Stomach smooth muscle (tissue), 2 donors: ENCODE measurements around the gene KATNAL1.

Source experiments
- H3K27ac ChIP-seq: one replicate; pipeline ENCODE4 v1.7.0; 2013; ENCODE audit warnings: mild to moderate bottlenecking, low read length, inconsistent platforms
- H3K27me3 ChIP-seq, 2 donors: one replicate each; pipeline ENCODE4 v1.7.0; 2013; ENCODE audit warnings: low read length in 2 of 2; ENCODE audit not compliant: insufficient read depth in 2 of 2, control insufficient read depth in 1 of 2
- H3K36me3 ChIP-seq, 2 donors: one replicate each; pipeline ENCODE4 v1.7.0; 2013; ENCODE audit warnings: low read length in 2 of 2; ENCODE audit not compliant: control insufficient read depth in 2 of 2, insufficient read depth in 2 of 2
- H3K4me1 ChIP-seq: one replicate; pipeline ENCODE4 v1.7.0; 2013; ENCODE audit warnings: low read length; ENCODE audit not compliant: control insufficient read depth, insufficient read depth
- H3K4me3 ChIP-seq, 2 donors: one replicate each; pipeline ENCODE4 v1.7.0; 2013; ENCODE audit warnings: low read length in 2 of 2
- H3K9ac ChIP-seq, 2 donors: one replicate each; pipeline ENCODE4 v1.7.0; 2013; ENCODE audit warnings: low read length in 2 of 2, mild to moderate bottlenecking in 1 of 2
- H3K9me3 ChIP-seq, 2 donors: one replicate each; pipeline ENCODE4 v1.7.0; 2013; ENCODE audit warnings: low read length in 2 of 2; ENCODE audit not compliant: control insufficient read depth in 2 of 2
- donor health status: healthy.
- donor health status: Pancreatic carcinoma.

The KATNAL1 gene

DNA sequence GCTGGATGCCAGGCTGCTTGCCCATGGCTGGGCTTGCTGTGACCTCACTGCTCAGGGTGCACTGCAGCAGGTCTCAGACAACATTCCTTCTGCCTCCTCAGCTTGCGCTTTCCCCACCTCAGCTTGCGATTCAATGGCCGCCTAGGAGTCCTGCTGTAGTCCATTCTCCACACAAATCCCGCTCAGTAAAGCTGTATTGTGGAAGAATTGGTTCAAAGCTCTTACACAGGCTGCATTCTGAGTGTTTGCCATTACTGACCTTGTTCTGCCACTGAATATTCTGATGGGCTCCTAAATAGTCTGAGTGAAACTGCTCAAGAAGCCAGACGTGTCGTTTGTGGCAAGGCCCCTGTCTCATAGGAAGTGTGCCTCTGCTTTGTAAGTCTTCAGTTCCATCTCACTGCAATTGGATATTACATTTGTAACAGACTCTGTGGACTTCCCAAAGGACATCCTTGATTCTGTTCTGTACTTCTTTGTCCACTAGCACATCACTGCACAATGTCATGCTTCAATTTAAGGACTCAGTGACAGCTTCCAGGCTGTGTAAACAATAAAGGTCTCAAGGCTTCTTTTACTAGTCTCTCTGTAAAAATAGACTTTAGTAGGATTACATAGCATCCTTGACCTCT lies 49.8 kb downstream of the KATNAL1 start:
- Histone ChIP-seq H3K9ac (peak overlapping the region in 1 of 2 donors; percentile 23), H3K27me3 (no peaks in the 10 kb centered on the region), H3K36me3 (no peaks in the 10 kb centered on the region), H3K4me3 (peak overlapping the region in 1 of 2 donors; percentile 40), H3K27ac (peak overlapping the region; percentile 26), H3K4me1 (peaks cover 6% of the 10 kb centered on the region), H3K9me3 (no peaks in the 10 kb centered on the region)

GRCh38 chr13:30256713-30257467 lies 50.5 kb downstream of the KATNAL1 start:
- Histone ChIP-seq H3K4me1 (peaks cover 6% of the 10 kb centered on the region), H3K9ac (no peak overlapping the region), H3K27ac (peak overlapping the region; percentile 26), H3K9me3 (no peaks in the 10 kb centered on the region), H3K36me3 (no peaks in the 10 kb centered on the region), H3K27me3 (no peaks in the 10 kb centered on the region), H3K4me3 (peak overlapping the region in 1 of 2 donors; percentile 40)

DNA sequence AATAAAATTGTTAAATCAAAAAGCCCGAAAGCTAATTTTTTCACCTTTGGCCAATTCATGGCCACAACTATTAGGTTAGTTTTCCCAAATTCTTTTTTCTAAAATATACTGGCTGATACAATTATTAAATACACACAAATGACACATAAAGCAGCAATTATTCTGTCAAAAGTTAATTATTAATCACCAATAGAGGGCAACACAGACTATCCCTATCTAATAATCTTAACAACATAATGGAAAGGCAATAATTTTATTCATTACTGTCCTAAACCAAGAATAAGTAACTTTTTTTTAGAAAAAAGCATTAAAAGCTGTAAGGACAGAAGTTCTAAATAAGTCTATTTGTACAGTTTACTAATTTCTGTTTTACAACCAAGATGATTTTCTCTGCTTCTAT lies 51.7 kb downstream of the KATNAL1 start:
- H3K27me3 ChIP-seq, result no peaks in the 10 kb centered on the region
- H3K4me1 ChIP-seq, result peaks cover 6% of the 10 kb centered on the region
- H3K9ac ChIP-seq, result no peak overlapping the region
- H3K4me3 ChIP-seq, result no peak overlapping the region
- H3K36me3 ChIP-seq, result no peaks in the 10 kb centered on the region
- no peaks in the 10 kb centered on the region for H3K9me3 ChIP-seq
- no peak overlapping the region for H3K27ac ChIP-seq

GRCh38 chr13:30253830-30254229 lies 53.5 kb downstream of the KATNAL1 start:
- H3K4me1 ChIP-seq, result peaks cover 6% of the 10 kb centered on the region
- H3K9ac ChIP-seq, result no peak overlapping the region
- no peak overlapping the region for H3K4me3 ChIP-seq
- H3K9me3 ChIP-seq, result peaks cover 0 to 4% of the 10 kb centered on the region in 2 donors
- H3K36me3 ChIP-seq, result no peaks in the 10 kb centered on the region
- no peaks in the 10 kb centered on the region for H3K27me3 ChIP-seq
- no peak overlapping the region for H3K27ac ChIP-seq

- Histone ChIP-seq H3K4me1 (no peaks in the 10 kb centered on the region), H3K9me3 (peaks cover 0 to 4% of the 10 kb centered on the region in 2 donors), H3K36me3 (no peaks in the 10 kb centered on the region), H3K4me3 (no peak overlapping the region), H3K27ac (no peak overlapping the region), H3K27me3 (no peaks in the 10 kb centered on the region), H3K9ac (no peak overlapping the region)
These were observed 59.9 kb downstream of the KATNAL1 start for GRCh38 chr13:30247406-30247805.

DNA sequence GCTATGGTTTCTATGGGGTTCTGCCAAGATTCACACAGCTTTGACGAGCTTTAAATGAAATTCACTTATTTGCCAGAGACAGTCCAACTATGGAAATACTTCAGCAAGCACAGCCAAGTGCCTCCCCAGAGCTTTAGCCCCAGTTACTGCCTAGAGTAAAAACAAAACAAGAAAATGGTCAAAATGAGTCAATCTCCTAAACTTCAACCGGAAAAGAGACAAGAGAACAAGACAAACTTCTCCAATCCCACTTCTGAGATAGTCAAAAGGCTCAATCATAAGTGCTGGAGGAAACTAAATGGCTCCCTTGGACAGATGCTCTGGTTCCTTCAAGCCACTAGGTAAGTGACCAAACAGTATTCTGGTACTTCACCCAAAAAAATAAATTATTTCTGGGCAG lies 65.8 kb downstream of the KATNAL1 start:
- no peak overlapping the region for H3K27ac ChIP-seq
- no peaks in the 10 kb centered on the region for H3K4me1 ChIP-seq
- H3K9me3 ChIP-seq, result no peaks in the 10 kb centered on the region

GRCh38 chr13:30240608-30241007 lies 66.7 kb downstream of the KATNAL1 start:
- Histone ChIP-seq H3K9me3 (no peaks in the 10 kb centered on the region), H3K27ac (no peak overlapping the region), H3K4me3 (no peak overlapping the region), H3K9ac (no peak overlapping the region), H3K27me3 (no peaks in the 10 kb centered on the region), H3K4me1 (no peaks in the 10 kb centered on the region), H3K36me3 (peaks cover 0 to 2% of the 10 kb centered on the region in 2 donors)

More for the DNA sequence above, 65.8 kb downstream of the KATNAL1 start:
- H3K27me3 ChIP-seq, result no peaks in the 10 kb centered on the region
- no peak overlapping the region for H3K4me3 ChIP-seq
- H3K36me3 ChIP-seq, result peaks cover 0 to 2% of the 10 kb centered on the region in 2 donors
- H3K9ac ChIP-seq, result no peak overlapping the region

DNA sequence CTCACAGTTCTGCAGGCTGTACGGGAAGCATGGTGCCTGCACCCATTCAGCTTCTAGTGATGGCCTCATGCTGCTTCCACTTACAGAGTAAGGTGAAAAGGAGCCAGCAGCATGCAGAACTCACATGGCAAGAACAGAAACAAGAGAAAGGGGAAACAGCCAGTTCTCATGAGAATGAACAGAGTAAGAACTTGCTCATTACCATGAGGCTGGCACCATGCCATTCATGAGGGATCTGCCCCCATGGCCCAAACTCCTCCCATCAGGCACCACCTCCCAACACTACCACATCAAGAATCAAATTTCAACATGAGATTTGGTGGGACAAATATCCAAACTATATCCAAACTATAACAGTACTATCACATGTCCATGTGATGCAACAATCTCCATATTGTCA lies 72.1 kb downstream of the KATNAL1 start:
- no peaks in the 10 kb centered on the region for H3K9me3 ChIP-seq

GRCh38 chr13:30234619-30235162 lies 72.7 kb downstream of the KATNAL1 start:
- H3K4me3 ChIP-seq, result no peak overlapping the region
- H3K9me3 ChIP-seq, result no peaks in the 10 kb centered on the region
- no peaks in the 10 kb centered on the region for H3K4me1 ChIP-seq
- H3K27ac ChIP-seq, result no peak overlapping the region
- no peaks in the 10 kb centered on the region for H3K27me3 ChIP-seq
- H3K9ac ChIP-seq, result no peak overlapping the region
- H3K36me3 ChIP-seq, result peaks cover 8 to 10% of the 10 kb centered on the region in 2 donors

More for the DNA sequence above, 72.1 kb downstream of the KATNAL1 start:
- H3K27me3 ChIP-seq, result no peaks in the 10 kb centered on the region
- no peak overlapping the region for H3K4me3 ChIP-seq
- H3K9ac ChIP-seq, result no peak overlapping the region
- no peaks in the 10 kb centered on the region for H3K4me1 ChIP-seq
- H3K36me3 ChIP-seq, result peaks cover 5 to 9% of the 10 kb centered on the region in 2 donors
- H3K27ac ChIP-seq, result no peak overlapping the region

DNA sequence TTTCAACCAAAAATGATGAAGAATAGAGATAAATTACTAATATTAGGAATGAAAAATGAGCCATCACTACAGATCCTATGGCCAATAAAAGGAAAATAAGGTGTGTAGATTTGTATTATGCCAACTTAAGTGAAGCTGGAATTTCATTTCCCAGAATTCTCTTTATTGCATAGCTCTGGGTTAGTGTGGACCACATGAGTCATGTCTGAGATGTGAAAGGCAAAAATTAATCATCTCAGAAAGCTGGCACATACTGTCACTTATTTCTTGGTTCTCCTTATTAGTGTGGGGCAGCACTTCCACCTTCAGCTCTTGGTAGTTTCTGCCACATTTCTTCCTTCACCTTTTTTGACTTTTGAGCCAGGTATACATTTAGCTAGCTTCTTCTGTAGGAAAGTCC lies 82.6 kb downstream of the KATNAL1 start:
- Histone ChIP-seq H3K4me3 (no peak overlapping the region), H3K4me1 (no peaks in the 10 kb centered on the region), H3K36me3 (peaks cover 11 to 19% of the 10 kb centered on the region in 2 donors), H3K9me3 (peaks cover 2 to 13% of the 10 kb centered on the region in 2 donors), H3K9ac (no peak overlapping the region), H3K27ac (no peak overlapping the region), H3K27me3 (no peaks in the 10 kb centered on the region)

DNA sequence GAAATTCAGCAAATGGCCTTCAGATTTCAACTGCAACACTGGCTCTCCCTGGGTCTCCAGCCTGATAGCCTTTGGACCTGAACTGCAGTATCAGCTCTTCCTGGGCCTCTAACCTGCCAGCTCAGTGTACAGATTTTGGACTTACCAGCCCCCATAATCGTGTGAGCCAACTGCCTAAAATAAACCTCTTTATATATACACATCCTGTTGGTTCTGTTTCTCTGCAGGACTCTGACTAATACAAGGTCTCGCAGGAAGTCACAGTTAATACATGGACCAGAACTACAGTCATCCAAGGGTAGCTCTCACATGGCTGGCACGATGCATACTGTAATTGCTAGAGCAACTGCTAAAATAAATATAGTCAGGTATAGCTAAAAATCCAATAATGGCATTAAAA lies 85.1 kb downstream of the KATNAL1 start:
- H3K4me1 ChIP-seq, result no peaks in the 10 kb centered on the region
- no peak overlapping the region for H3K4me3 ChIP-seq
- H3K36me3 ChIP-seq, result peaks cover 11 to 13% of the 10 kb centered on the region in 2 donors
- H3K27ac ChIP-seq, result no peak overlapping the region
- H3K9ac ChIP-seq, result no peak overlapping the region
- peaks cover 2 to 13% of the 10 kb centered on the region in 2 donors for H3K9me3 ChIP-seq
- H3K27me3 ChIP-seq, result no peaks in the 10 kb centered on the region
